Activated CD4-positive, alpha-beta T cell treated with anti-CD3 and anti-CD28 coated beads, Interleukin-10, Interleukin-2, amounts not matched to agents 100 ng/mL and 50 ng/mL, durations not matched to agents 16 hours and 8 hours (primary cell): ENCODE data around the gene NLRP14.

Experiments used
- DNase-seq: peaks from one replicate; pipeline ENCODE4 v3.0.0-alpha.2; 2020

The NLRP14 gene, protein sequence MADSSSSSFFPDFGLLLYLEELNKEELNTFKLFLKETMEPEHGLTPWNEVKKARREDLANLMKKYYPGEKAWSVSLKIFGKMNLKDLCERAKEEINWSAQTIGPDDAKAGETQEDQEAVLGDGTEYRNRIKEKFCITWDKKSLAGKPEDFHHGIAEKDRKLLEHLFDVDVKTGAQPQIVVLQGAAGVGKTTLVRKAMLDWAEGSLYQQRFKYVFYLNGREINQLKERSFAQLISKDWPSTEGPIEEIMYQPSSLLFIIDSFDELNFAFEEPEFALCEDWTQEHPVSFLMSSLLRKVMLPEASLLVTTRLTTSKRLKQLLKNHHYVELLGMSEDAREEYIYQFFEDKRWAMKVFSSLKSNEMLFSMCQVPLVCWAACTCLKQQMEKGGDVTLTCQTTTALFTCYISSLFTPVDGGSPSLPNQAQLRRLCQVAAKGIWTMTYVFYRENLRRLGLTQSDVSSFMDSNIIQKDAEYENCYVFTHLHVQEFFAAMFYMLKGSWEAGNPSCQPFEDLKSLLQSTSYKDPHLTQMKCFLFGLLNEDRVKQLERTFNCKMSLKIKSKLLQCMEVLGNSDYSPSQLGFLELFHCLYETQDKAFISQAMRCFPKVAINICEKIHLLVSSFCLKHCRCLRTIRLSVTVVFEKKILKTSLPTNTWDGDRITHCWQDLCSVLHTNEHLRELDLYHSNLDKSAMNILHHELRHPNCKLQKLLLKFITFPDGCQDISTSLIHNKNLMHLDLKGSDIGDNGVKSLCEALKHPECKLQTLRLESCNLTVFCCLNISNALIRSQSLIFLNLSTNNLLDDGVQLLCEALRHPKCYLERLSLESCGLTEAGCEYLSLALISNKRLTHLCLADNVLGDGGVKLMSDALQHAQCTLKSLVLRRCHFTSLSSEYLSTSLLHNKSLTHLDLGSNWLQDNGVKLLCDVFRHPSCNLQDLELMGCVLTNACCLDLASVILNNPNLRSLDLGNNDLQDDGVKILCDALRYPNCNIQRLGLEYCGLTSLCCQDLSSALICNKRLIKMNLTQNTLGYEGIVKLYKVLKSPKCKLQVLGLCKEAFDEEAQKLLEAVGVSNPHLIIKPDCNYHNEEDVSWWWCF

DNA sequence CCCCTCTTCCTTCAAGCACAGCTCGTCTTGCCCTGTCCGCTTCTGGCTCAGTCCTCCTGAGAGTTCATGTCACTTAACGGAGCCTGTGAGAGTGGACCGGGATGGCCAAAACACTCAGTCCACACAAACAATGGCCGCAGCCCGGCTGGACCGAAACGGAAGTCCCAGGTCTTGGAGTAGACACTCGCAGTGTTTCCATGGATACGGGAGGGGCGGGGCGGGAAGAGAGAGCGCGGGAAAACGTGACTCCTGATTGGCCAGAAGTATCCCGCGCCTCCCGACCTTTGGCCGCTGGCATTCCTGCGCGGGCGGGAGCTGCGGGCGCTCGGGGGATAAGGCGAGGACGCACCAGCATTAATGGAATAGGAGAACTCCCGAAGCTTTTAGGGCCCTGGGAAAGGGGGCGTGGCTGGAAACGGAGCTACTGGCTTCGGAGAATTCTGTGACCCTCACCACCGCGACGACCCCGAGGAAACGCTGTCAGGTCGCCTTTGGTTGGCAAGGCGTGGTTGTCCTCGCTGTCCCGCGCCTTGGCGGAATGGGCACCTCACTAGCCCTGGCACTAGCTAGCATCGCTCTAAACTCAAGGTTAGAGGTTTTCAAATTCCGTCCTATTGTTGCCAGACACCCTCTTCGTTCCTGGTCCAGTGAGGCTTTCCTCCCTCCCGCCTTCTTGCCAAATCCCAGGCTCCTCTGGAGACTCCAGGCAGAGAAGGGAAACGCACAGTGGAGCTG, at the start of gene NLRP14, which contains the start of gene ZNF214:
Gene NLRP14, plus strand, starts transcription at position 297 of the 735 bp plus-strand sequence. CDS start 18,108 bp downstream, outside the sequence.
Gene ZNF214, minus strand, starts transcription at position 164 of the 735 bp plus-strand sequence. CDS start 17,511 bp downstream, outside the sequence.
- DNase-seq = peak; percentile 3

DNA sequence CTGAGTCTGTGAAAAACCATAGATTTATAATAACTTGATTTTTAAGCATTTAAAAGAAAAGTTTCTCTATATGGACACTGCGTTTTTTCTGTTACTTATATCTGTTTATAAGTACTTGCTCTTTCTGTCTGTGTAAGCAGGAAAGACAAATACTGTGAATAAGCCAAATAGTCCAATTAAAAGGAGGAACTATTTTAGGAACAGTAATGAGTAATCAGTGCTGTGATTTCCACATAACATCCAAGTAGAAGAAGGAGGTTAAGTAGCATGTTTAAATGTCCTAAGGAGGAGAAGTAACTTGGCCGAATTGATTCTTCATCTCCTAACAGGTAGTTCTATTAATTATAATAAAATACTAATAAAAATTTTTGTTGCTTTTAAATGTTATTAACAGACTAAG, 40.9 kb upstream of the NLRP14 start:
- no peak for DNase-seq

DNA sequence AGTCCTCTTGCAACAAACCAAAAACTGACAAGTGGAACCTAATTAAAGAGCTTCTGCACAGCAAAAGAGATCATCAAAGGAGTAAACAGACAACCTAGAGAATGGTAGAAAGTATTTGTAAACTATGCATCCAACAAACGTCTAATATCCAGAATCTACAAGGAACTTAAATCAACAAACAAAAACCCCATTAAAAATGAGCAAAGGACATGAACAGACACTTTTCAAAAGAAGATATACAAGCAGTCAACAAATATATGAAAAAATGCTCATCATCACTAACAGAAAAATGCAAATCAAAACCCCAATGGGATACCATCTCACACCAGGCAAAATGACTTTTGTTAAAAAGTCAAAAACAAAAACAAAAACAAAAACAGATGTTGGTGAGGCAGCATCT, 33.8 kb upstream of the NLRP14 start:
- DNase-seq = no peak

DNA sequence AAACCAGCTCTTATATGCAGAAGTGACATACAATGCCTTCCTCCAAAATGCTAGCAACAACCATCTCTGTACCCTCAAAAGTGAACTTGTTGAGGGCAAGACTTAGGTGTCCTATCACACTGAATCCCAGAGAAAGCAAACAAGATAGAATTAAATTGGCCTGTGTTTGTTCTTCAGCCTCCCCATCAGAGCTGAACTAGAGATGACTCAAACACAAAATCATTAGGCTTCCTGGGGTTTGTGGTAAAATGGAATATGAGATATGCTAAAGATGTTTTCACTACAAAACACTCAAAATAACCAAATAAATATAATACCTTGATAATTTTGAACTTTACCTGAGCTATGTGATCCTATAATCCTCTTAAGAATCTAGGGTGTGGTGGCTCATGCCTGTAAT, 31.8 kb upstream of the NLRP14 start:
- no peak for DNase-seq

DNA sequence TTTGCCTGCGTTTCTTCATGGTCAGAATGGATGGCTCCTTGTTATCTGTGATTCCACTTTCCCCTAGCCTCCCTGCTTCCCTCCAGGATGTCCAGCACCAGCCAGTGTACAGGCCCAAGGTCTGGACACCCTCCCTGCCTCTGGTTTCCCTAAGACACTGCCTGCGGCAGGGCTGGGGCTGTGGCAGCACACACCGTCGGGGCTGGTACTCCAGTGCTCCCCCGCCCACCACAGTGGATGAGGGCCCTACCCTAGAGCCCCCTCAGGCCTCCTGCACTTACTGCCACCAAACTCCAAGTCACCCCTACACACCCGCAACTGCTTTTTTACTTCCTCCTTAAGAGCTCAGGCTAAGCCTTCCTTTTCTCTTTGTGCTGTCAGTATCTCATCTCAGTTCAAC, 29.1 kb upstream of the NLRP14 start:
- no peak for DNase-seq

DNA sequence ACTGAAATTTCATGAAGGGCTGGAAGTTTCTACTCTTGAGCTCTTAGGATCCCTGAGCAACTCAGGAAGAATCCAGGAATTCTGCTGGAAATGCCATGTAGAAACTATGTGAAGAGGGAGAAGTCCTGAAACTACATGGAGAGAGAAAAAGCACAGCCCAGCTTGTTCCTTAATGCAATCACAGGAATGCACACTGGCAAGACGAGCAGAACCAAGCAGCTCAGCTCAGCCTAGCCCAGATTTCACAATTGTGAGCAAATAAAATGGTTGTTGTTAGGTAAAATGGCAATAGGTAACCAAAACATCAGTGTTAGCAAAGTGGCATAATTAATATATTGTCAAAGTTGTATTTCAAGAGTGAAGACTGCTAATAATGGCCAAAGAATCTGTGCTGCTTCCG, 28.3 kb upstream of the NLRP14 start:
- DNase-seq = no peak

DNA sequence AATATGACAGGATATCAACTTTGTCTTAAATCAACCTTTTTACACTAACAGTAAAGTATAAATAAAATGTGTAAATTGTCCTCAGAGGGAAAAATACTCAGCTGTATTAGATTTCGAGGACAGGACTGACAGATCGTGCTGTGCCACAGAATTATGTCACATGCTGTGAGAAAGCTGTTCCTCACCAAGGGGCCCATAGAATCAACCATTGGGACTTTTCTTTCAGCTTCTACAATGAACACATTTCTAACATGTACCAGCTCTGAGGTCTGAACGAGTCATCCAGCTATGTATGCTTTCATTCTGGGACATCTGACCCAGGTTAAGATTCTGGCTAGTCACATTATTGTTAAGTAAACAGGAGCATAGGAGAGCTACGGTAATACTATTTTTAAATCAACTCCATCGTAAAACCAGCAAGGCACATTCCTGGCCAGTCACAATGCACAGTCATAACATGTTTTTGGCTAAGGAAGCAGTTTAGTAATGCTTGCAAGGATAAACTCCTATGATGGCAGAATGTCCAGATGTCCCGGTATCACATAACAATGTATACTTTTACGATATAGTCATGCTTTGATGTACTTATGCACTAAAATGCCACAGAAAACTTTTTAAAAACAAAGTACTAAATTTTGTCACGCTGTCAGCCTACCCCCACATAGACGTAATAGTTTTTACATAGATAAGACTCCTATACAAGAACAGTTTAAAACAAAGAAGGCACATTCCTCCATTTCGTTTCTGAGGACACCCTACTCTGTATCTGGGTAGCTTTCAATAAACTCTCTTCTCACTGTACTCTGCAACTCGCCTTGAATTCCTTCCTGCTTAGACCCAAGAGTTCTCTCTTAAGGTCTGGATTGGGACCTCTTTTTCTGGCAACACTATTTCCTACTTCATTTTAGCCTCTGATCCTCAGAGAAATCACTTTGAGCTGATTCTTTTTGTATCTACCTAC, 27.5 kb upstream of the NLRP14 start:
- DNase-seq = no peak

DNA sequence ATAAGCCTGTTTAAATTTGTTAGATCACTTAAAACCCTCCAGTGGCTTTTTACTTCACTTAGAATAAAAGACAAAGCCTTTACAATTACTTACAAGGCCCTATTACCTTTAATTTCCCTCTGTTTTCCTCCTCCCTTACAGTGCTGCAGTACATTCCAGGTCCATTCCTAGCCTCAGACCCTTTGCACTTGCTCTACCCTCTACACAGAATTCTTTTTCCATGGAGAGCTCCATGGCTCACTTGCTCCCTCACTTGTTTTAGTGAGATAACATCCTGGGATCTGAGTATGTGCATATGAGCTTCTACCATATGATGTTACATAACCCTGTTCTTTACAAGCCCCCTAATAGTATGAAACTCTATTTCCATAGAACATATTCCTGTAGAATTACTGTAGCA, 24.6 kb upstream of the NLRP14 start:
- DNase-seq = no peak

DNA sequence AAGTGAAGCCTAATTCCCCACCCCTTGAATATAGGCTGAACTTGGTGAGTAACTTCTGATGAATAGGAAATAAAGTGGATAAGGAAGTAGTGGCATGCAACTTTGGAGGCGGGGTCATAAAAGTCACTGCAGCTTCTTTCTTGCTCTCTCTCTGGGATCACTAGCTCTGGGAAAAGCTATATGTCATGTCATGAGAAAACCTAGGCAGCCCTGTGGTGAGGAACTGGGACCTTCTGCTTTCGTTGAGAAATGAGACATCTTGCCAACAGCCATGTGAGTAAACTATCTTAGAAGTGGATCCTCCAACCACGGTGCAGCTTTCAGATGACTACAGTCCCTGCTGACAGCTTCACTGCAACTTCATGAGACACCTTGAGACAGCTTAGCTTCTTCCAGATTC, 15.8 kb upstream of the NLRP14 start:
- no peak for DNase-seq

DNA sequence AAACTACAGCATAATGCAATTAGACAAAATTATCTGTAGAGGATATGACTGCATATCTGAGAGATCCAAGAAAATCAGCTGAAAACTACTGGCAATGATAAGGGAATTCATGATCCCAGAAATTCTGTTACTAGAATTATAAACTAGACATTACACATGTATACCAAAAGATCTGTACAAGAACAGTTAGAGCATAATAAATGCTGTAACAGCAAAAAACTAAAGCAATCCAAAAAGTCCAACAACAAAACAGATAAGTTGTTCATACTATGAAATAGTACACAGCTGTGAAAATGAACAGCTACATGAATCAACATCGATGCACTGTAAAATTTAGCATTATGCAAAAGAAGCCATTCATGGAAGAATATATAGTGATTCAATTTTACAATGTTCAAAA, 6.2 kb upstream of the NLRP14 start:
- no peak for DNase-seq

DNA sequence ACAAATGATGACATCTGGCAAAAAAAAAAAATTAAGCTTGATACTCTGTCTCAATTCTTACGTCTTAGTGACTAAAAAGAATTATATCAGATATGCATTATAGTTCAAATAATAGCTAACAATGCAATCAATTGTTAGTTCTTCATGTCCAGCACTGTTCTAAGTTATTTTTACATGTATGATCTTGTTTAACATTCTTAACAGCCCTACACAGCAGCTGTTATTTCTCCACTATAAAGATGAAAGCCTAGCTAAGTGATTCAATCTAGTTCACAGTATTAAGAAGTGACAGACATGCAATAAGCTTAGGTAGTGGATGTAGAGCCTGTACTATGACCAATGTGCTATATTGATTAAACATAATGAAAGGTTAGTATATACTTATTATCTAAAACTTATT, 4.3 kb upstream of the NLRP14 start:
- no peak for DNase-seq

DNA sequence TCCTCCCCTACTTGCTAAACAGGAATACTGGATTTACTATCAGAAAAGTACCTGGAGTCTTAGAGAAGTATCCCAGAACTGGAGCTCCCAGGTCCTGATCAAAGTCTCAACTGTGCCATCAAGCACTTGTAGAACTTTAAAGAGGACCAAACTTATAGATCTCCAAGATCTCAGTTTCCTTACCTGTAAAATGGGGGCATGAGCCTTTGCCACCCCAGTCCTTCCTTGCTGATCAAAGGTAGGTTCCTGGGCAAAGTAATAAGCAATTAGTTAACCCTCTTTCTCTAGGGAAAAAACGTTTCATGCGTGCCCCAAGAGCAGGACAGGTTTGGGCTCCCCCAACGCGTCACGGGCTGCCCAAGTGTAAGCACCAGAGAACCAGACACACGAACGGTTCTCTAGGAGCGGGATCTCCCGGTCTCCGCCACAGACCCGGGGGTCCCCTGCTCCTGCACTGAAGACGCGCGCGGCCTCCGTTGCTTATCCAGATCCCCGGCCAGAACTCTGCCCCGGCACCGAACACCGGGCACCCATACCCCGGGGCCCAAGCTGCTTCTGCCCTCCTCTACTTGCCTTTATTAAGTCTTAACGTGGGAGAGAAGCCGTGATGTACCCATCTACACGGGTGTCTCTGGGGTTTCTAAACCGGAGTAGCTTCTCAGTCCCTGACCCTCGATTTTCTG, 638 bp upstream of the NLRP14 start:
- DNase-seq = no peak

DNA sequence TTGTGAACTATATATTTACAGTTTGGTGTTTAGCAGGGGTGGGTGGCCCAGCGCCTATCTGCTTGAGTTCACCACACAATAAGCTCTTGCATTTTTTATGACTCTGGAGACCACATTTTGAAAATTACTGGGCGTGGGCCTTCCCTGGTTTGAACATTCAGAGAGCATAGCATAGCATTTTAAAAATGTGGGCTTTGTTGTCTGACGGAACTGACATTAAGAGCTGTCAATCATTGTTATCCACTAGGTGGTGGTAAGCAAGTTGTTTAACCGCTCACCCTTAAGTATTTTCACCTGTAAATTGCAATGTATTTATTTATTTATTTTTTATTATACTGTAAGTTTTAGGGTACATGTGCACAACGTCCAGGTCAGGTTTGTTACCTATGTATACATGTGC, 1.0 kb downstream of the NLRP14 start:
- DNase-seq = no peak

DNA sequence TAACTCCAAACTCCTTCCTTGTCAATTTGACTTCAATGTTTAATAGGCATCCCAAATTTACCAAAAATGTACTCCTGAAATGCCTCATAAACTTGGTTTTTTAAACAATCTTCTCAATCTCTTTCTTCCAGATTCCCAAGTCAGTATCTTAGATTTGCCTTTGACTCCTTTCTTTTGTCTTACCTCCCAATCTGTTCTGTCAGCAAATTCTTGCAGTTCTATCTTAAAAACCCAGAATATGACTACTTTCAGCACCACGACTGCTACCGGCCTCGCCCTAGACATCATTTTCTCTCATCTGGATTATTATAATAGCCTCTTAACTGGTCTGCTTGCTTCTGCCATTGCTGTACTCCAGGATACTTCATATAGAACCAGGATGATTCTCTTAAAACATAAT, 7.9 kb downstream of the NLRP14 start:
- DNase-seq = no peak

DNA sequence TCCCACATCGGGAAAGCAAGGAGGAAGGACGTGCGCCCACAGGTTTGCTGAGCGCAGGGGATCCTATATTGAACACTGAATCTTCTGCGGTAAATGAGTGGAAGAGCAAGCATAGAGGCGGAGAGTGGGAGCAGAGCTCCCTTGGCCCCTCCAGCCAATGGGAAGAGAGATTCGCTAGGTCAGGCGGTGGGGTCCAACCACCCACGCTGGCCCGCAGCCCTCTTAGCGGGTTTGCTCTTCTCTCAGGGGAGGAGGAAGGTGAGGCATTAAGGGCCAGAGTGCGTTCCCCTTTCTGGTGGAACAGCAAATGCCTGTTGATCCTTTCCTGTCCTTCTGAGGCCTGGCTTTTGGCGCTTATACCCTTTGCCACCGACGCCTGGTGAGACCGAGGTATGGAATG, 10.6 kb downstream of the NLRP14 start:
- no peak for DNase-seq

DNA sequence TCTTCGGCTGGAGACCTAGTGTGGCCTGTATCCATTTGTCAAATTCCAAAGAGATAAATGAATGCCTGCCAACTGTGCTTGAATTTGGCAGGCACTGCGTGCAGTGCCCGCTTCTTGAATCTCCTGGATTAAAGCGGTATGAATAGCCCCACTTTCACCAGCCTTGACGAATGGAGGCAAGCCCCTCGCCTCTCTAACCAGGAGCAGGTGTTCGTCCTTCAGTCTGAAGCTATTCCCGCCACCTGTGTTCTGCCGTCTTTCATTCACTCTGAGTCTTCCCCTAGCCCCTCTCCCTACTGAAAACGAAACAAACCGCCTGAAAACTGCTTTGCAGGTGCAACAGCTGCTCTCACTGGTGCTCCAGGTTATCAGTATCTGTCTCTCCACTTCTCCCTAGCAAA, 11.2 kb downstream of the NLRP14 start:
- DNase-seq = no peak

DNA sequence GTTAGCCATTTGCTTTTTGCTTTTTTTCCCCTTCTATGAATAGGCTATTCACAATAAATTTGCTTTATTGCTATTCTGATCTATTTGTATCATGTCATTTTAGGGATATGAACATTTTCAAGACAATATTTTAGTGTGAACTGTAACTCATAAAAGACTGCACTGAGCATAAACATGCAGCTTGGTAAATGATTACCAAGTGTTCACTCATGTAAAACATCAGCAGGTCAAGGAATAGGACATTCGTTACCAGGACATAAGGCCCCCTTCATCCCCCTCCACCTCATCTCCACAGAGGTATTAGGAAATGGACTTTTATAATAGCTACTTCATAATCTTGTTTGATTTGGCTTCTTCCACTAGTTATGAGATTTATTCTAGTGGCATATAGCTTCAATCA, 12.4 kb downstream of the NLRP14 start:
- DNase-seq = no peak

DNA sequence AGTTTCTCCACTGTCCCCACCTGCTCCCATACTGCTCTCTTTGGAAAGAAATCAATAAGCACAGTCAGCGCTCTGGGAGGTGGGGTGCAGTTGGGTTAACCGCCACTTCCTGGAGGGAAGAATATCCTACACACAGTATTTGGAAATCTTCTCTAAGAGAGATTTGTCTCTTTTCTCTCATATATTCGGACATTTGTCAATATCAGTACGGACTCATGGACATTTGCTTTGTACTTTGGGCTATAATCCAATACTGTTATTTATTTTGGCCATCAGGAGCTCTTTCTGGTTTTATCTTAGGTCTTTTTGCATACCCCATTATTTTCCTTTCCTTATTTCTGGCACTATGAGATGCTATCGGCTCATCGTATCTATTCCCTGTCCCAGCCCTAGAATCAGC, 13.7 kb downstream of the NLRP14 start:
- no peak for DNase-seq

DNA sequence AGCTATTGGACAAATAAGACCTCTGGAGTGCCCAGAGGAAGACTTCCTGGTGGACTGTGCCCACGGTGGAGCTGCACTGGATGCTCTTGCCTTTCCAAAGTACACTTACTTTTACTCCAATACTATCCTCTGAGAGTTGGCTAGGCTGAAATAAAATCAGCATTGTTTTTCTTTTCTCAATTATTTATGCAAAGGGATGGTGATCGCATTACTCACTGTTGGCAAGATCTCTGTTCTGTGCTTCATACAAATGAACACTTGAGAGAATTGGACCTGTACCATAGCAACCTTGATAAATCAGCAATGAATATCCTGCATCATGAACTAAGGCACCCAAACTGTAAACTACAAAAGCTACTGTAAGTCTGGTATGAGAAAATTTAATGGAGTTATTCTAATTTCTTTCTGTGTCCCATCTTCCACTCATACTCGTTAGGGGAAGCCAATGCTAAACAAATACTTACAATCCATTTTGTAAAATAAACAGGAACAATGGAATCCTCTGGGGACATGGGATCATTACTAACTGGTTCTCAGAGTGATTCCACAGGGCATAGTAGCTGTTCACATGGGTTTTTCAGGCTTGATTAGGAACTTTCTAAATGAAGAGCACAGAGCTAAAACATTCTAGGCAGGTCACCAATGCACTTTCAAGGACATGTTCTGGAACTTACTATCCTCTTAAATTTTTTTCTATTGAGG, 26.3 kb downstream of the NLRP14 start:
- DNase-seq = no peak

DNA sequence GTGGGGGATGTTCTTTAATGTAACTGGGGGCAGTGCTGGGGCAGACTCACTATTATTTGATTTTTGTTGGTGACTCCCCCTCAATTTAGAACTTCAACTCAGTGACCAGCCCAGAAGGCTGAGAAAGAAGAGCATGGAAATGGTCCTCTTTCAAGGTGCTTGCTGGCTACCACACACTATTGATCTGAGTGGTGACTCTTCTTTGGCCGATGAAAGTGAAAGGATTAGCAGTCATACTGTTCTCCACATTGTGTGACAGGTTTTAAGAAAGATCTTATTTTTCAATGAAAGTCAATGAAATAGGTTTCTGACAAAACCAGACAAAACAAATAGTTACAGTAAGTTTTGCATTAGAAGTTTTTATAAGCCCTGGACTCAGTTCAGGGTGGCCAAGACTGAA, 29.9 kb downstream of the NLRP14 start:
- no peak for DNase-seq
